ENCODE measurements around the gene GTF3C1.

GRCh38 chr16:27556471-27556870 lies 6.8 kb upstream of the GTF3C1 start:
- TF ChIP-seq, protein P1, sequence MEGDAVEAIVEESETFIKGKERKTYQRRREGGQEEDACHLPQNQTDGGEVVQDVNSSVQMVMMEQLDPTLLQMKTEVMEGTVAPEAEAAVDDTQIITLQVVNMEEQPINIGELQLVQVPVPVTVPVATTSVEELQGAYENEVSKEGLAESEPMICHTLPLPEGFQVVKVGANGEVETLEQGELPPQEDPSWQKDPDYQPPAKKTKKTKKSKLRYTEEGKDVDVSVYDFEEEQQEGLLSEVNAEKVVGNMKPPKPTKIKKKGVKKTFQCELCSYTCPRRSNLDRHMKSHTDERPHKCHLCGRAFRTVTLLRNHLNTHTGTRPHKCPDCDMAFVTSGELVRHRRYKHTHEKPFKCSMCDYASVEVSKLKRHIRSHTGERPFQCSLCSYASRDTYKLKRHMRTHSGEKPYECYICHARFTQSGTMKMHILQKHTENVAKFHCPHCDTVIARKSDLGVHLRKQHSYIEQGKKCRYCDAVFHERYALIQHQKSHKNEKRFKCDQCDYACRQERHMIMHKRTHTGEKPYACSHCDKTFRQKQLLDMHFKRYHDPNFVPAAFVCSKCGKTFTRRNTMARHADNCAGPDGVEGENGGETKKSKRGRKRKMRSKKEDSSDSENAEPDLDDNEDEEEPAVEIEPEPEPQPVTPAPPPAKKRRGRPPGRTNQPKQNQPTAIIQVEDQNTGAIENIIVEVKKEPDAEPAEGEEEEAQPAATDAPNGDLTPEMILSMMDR (IDR thresholded peaks at IDR 0.05; ENCODE audit: low read length) = no peak
- TF ChIP-seq EZH2 (optimal IDR thresholded peaks at IDR 0.05; ENCODE audit: low read depth, low read length) = no peak

All from MM.1S (cell line).